ENCODE data around the gene TAF1C. TPM values are rescaled to one million over a fixed set of nuclear protein-coding genes. Genes with fewer than 3 reads are reported as not detected.

Gene TAF1C
- polyA plus RNA-seq, 2 of the 4 experiments (the other 2 are of a cell fraction), result 13.2 to 38.6 TPM

- no peaks in the 10 kb centered on the region for H3K9me3 ChIP-seq
- DNase-seq (ENCODE audit: low read depth in 1 of 2, low spot score in 1 of 2), result no peak
- FAIRE-seq, result no peak
- no peak overlapping the region for H3K4me2 ChIP-seq
- TF ChIP-seq USF2 (IDR thresholded peaks at IDR 0.05), result no peak
- no peak for TF ChIP-seq EHF (CRISPR knock-in tag; IDR thresholded peaks at IDR 0.05)
- no peak for TF ChIP-seq NR3C1 (IDR thresholded peaks at IDR 0.05)
- TF ChIP-seq MAFK (IDR thresholded peaks at IDR 0.05; ENCODE audit: partially characterized antibody), result no peak
- no peak for TF ChIP-seq JUN (IDR thresholded peaks at IDR 0.05)
- no peak for TF ChIP-seq TP53 (CRISPR knock-in tag; IDR thresholded peaks at IDR 0.05)
- no peak for TF ChIP-seq FOSB (CRISPR knock-in tag; IDR thresholded peaks at IDR 0.05)
- CTCF ChIA-PET, result interaction anchor here (0.6 to 1.8 kb wide), 3 partner anchors 18 to 32 kb away, joined by 3 to 8 read pairs (median 3); partner anchors contain the start of gene TAF1C
- ATAC-seq, result no peak
- no peak overlapping the region for H3K27ac ChIP-seq
- POLR2A ChIA-PET, result no interaction called here
- H3K4me3 ChIP-seq, result no peak overlapping the region
- 78% methylated on average over 5 of the region's 5 CpGs for WGBS (ENCODE audit: missing lambda C conversion rate)
- H3K4me1 ChIP-seq, result no peaks in the 10 kb centered on the region
Observed at GRCh38 chr16:84215531-84215930, 28.7 kb upstream of the TAF1C start.

GRCh38 chr16:84214451-84215066 is 27.7 kb upstream of the TAF1C start:
- TF ChIP-seq RFX5 (IDR thresholded peaks at IDR 0.05) (no peak), RARB (CRISPR knock-in tag; IDR thresholded peaks at IDR 0.05) (no peak), BCL3 (IDR thresholded peaks at IDR 0.05) (no peak), CHD4 (IDR thresholded peaks at IDR 0.05; ENCODE audit: borderline replicate concordance) (no peak), EP300 (IDR thresholded peaks at IDR 0.05) (no peak), BHLHE40 (IDR thresholded peaks at IDR 0.05; ENCODE audit: low read depth, low read length) (no peak), E2F6 (IDR thresholded peaks at IDR 0.05; ENCODE audit: borderline replicate concordance, low read depth) (no peak)
- WGBS (ENCODE audit: missing lambda C conversion rate), result 79% methylated on average over 15 of the region's 15 CpGs
- H3K9me3 ChIP-seq, result no peaks in the 10 kb centered on the region
- FAIRE-seq (no peak), ATAC-seq (no peak), DNase-seq (ENCODE audit: low read depth in 1 of 2, low spot score in 1 of 2) (no peak)
- H3K4me3 ChIP-seq, result no peak overlapping the region
- no peaks in the 10 kb centered on the region for H3K4me1 ChIP-seq
- CTCF ChIA-PET, result interaction anchor here (0.6 to 1.8 kb wide), 4 partner anchors 12 to 112 kb away, joined by 3 to 8 read pairs (median 4); partner anchors contain the start of gene TAF1C
- no peak overlapping the region for H3K27ac ChIP-seq
- POLR2A ChIA-PET, result no interaction called here
- H3K4me2 ChIP-seq, result no peak overlapping the region

GRCh38 chr16:84212631-84213030 is 25.8 kb upstream of the TAF1C start:
- no peak overlapping the region for H3K27ac ChIP-seq
- no peak overlapping the region for H3K4me3 ChIP-seq
- H3K4me2 ChIP-seq, result no peak overlapping the region
- no peaks in the 10 kb centered on the region for H3K4me1 ChIP-seq
- no peaks in the 10 kb centered on the region for H3K9me3 ChIP-seq
- CTCF ChIA-PET, result no interaction called here
- FAIRE-seq, result no peak
- TF ChIP-seq NR3C1 (IDR thresholded peaks at IDR 0.05), result no peak
- TF ChIP-seq GATA3 (IDR thresholded peaks at IDR 0.05; ENCODE audit: borderline replicate concordance), result no peak
- no peak for TF ChIP-seq HOXB5 (CRISPR knock-in tag; IDR thresholded peaks at IDR 0.05)
- TF ChIP-seq HES2 (IDR thresholded peaks at IDR 0.05), result no peak
- TF ChIP-seq MAX (IDR thresholded peaks at IDR 0.05), result no peak
- no peak for TF ChIP-seq ZC3H11A (IDR thresholded peaks at IDR 0.05)
- no peak for TF ChIP-seq CEBPB (IDR thresholded peaks at IDR 0.05)
- TF ChIP-seq HMGXB4 (CRISPR knock-in tag; IDR thresholded peaks at IDR 0.05; ENCODE audit: borderline replicate concordance), result no peak
- no peak for ATAC-seq
- WGBS (ENCODE audit: missing lambda C conversion rate), result 85% methylated on average over 4 of the region's 4 CpGs
- POLR2A ChIA-PET, result no interaction called here
- no peak for DNase-seq (ENCODE audit: low read depth in 1 of 2, low spot score in 1 of 2)
